Measurements from ENCODE around the gene NLRP6.
A peak's percentile ranks its signal among the peaks of the same experiment; 100 is the strongest.
"Not testable (repeated sequence)": the region's sequence is repeated elsewhere in the genome, so short reads cannot be mapped to it uniquely, and the experiment has no call there.

The NLRP6 gene
- 4.5 to 12.6 reads per million in 2 donors for total RNA-seq

DNA sequence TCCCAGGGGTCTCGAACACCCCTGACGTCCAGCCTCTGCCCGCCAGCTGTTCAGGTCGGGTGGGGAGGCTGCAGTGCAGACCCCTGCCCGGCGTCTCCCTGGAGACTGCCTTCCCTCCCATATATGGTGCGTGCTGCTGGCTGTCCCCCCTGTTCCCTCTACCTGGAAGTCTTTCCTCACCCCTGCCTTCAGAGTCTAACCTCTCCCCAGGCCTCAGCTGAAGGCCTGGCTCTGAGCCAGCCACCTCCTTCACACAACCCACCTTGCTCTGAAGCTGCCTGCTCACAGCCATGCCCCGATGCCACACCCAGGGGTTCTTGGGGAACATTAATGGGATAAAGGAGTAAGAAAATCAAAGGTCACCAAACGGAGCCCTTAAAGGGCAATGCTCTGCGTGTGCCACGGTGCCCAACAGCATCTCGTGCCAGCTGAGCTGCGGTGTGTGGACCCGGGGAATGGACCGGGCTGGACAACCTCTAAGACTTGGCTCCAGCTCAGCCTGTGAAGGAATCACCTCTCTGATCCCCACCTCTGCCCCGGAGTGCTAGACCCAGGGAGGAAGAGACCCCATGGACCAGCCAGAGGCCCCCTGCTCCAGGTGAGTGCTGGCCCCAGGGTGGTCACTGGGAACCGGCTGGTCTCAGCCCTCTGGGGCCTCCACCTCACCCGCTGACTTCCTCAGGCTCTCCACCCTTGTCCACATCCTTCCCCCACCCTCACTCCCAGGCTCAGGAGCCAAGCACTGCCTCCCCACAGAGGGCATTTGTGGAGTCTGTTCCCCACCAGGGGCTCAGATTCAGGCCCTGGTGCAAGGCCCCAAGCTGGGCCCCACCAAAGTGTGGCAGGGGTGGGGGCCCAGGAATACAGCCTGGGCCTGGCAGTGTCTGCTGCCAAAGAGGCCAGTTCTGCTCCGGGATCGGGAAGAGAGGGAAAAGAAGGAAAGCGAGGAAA is at the start of gene NLRP6:
Gene NLRP6 (plus strand): TSS at position 407 of the 951 bp plus-strand sequence. CDS start 163 bp downstream, at position 570.
- no peak for DNase-seq

GRCh38 chr11:230431-230830 is 47.8 kb upstream of the NLRP6 start:
- no peak for DNase-seq

DNA sequence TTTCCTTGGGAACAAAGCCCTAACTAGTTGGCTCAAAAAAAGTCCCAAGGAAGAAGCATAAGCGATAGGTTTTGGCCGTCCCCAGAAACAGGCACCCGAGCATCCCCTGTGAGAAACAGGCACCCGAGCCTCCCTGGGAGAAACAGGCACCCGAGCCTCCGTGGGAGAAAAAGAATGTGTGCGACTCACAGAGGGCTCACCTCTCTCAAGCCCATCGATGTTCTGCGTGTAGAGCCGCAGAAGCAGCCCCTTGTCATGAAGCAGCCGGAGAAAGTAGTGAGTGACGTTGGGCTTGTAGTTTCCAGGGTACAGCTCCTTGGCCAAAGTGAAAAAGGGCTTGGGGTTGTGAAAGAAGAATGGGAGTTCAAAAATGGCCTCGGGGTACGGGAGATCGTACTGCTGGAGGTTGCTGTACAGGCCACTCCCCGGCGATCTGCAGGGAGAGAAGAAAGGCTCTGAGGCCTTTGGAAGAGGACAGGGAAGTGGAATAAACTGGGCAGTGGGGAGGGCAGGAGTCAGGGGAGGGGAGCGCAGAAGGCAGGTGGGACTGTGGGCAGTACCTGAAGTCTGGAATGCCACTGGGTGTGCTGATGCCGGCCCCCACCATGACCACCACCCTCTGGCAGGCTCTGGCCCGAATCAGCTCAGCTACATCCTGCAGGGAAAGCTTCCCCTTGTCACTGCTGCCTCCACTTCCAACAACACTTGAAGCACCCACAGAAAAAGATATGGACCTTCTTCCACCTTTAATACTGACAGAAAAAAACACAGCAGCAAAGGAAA is 45.2 kb upstream of the NLRP6 start:
- no peak for DNase-seq

DNA sequence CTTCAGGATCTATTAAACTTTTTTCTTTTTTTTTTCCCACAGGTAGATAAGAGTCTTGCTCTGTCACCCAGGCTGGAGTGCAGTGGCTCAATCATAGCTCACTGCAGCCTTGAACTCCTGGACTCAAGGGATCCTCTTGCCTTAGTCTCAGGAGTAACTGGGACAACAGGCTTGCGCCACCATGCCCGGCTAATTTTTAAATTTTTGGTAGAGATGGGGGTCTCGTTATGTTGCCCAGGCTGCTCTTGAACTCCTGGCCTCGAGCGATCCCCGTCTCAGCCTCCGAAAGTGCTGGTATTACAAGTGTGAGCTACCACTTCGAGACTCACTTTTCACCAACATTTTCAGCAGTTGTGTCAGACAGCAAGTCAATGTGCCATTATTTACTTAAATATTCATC is 43.0 kb upstream of the NLRP6 start:
- DNase-seq = no peak

DNA sequence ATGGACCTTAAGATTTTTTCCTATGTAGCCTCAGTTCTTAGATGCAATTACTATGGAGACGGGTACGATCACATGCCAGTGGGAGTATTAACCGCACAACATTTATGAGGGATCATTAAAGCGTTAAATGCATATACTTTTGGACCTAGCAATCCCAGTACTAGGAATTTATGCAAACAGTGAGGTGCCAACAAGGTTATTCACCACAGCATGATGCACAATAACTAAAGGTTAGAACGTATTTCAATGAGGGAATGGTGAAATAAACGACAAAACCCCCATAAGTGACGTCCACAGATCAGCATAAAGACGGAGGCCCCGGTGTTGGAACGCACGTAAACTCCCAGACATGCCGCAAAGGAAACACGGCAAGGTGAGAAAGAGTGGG is 42.6 kb upstream of the NLRP6 start:
- DNase-seq = no peak

GRCh38 chr11:235997-236773 is 42.0 kb upstream of the NLRP6 start, which contains the start of gene SIRT3:
Gene SIRT3, minus strand, starts transcription at chr11:236342. Its CDS starts 14 bp downstream, at chr11:236328.
- DNase-seq = peak; percentile 81

GRCh38 chr11:236774-237767 is 41.1 kb upstream of the NLRP6 start, which contains the start of gene PSMD13:
Gene PSMD13, plus strand, starts transcription at chr11:236976. Its CDS starts 74 bp downstream, at chr11:237050.
- peak; percentile 78 for DNase-seq

GRCh38 chr11:238346-238745 is 39.9 kb upstream of the NLRP6 start:
- DNase-seq = not testable (repeated sequence)

- no peak for DNase-seq
Measured at GRCh38 chr11:240315-240714, 37.9 kb upstream of the NLRP6 start.

DNA sequence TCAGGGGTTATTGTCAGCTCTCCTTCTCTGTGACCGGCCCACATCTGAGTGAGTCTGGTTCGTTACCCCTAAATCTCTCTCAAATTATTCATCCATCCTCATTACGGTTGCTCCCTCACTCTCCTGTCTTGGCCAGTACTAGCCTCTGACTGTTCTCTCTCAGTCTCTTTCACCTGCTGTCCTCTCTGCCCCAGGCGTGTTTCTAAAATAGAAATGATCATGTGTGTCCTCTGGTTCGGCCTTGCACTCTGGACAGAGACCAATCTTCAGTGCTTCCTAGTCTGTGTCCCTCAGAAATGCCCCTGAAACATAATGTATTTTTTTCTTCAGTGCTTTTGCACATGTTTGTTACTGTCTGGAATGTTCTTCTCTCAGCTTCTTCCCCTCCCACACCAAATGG is 36.6 kb upstream of the NLRP6 start:
- no peak for DNase-seq

DNA sequence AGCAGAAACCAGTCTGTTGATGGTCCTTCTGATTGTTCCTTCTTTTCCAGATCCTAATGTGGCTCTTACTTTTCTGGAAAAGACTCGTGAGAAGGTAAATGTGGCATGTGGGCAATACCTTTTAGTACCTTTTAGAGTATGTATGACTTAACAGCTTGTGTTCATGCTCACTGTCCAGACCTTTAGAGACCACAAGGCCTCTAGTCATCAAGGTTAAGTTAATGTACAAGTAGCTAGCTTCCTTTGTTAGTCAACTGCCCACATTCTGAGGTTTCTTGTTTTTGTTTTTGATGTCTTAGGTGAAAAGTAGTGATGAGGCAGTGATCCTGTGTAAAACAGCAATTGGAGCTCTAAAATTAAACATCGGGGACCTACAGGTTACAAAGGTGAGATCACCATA is 33.8 kb upstream of the NLRP6 start:
- DNase-seq = no peak

- no peak for DNase-seq
Measured at GRCh38 chr11:249062-249461, 29.1 kb upstream of the NLRP6 start.

DNA sequence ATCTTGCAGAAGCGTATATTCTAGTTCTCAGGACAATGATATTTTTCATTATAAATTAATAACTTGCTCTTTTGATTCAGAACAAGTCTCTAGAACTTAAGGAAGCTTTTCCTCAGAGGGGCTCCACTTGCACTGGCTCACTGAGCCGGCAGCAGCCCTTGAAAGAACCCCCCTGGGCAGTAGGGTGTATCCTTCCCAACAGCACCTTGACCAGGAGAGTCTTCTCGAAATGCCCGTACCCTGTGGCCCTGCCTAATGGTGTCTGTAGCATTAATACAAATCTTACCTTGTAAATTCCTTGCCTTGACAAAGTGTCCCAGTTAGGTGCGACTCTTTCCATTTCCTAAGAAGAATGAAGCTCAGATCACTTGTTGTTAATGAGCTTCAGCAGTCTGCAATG is 27.9 kb upstream of the NLRP6 start:
- DNase-seq = no peak

- no peak for DNase-seq
Measured at GRCh38 chr11:250740-251299, 27.4 kb upstream of the NLRP6 start.

DNA sequence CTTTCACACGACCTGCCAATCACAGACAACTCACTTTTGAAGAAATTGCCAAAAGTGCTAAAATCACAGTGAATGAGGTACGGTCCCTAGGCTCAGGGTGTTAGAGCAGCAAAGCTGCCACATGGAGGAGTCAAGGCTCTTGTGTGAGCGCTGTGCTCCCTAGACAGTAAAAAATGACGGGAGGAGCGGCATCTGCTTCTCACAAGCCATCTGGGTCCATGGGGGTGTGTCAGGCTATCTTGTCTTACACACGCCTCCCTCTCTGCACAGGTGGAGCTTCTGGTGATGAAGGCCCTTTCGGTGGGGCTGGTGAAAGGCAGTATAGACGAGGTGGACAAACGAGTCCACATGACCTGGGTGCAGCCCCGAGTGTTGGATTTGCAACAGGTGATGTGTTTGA is 26.7 kb upstream of the NLRP6 start:
- DNase-seq = no peak

DNA sequence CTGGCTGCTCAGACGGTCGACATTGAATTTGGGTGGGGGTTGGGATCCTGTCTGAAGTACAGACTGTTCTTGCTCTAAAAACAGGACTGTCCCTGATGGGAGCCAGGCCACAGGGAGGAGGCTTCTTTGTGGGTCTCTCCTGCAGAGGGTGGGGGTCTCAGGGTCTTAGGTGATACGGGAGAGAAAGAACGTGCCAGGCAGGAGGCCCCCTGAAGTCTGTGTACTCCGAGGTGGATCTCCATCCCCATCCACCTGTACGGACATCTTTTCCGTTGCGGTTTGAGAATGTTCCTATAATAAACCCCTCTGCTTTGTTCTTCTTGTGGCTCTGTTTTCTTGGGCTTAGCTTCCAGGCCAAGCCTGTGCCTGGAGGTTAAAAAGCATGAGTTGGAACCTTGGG is 25.5 kb upstream of the NLRP6 start:
- DNase-seq = no peak

DNA sequence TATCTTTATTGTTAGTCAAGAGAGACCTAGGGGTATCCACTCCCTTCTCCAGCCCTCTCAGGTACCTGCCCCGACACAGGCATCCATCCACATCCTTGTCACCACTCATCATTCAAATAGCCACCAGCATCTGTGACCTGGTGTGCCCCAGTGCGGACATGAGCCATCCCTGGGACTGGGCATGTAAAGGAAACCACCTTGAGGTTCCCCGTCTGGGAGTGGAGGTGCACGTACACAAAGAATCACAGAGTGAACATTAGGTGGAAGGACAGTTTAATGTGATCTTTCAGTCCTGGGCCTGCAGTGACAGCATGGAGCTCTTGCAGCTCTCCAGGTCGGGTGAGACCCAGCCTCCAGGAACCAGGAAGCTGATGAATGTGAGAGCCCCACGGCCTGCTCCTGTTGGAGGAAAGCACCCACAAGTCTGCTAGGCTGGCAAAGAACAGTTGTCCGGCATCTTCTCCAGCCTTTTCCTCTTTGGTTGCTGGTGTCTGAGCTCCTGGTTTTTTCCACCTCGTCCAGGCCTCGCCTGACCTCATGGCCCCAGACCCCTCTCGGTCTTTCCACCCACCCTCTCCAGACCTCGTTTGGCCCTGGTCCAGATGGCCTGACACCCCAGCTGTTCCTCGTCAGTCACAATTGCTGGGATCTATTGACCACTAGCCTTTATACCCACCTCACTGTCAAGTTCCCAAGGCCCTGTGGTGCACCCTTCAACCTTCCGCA is 24.9 kb upstream of the NLRP6 start:
- DNase-seq = no peak

GRCh38 chr11:253886-254270 is 24.3 kb upstream of the NLRP6 start:
- no peak for DNase-seq

DNA sequence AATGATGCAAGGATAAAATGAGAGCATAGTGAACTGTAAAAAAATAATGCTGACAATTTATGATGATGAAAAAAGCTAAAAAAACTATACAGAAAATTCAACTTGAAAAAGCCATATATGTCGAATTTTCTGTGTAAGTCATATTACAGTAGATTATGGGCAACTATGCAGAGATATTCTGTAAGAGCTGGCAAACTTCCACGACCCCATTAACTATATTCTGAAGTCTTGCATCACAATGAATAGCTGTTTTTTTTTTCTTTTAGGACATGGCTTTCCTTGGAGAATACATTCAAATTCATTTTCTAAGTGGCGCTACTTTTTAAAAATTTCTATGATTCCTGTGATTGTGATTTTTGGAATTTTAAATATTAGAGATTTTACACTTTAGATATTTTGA is 23.0 kb upstream of the NLRP6 start:
- no peak for DNase-seq

DNA sequence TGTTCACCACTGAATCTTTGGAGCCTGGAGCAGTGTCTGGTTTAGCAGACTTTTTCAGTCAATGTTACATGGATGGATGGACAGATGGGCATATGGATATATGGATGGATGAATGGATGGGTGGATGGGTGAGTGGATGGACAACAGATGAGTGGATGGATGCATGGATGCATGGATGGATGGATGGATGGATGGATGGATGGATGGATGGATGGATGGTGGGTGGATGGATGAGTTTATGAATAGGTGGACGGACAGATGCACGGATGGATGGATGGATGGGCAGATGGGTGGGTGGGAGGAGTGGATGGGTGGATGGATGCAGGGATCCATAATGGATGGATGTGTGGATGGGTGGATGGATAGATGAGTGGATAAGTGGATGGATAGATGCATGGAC is 22.4 kb upstream of the NLRP6 start:
- DNase-seq = no peak
